Frontal cortex (tissue), 4 donors: ENCODE measurements around the gene CCNY. TPM values are rescaled to one million over a fixed set of nuclear protein-coding genes. Genes with fewer than 3 reads are reported as not detected.
A peak's percentile ranks its signal among the peaks of the same experiment; 100 is the strongest.

Experiments
- DNase-seq, 2 donors: peaks; one replicate each; pipeline ENCODE4 v3.0.0; 2012; ENCODE audit warnings: low spot score in 2 of 2
- FAIRE-seq: peaks from 2 replicates; lab custom pipeline; 2012; peaks lifted over from hg19 to GRCh38; lab: Jason Lieb, UNC
- total RNA-seq: library from RNA; depleted of rRNA; stranded (reverse); fragments of >200 nt; gene quantifications from one replicate; pipeline ENCODE4 v1.2.3, GENCODE V29; 2014
- donor health status: control.
- donor health status: control.
- donor health status: control.

The CCNY gene
- total RNA-seq, 1 donor from 2014 or later, result 54.6 TPM

GRCh38 chr10:35420044-35420443 is 83.7 kb downstream of the CCNY start:
- DNase-seq, result no peak
- FAIRE-seq, result no peak

GRCh38 chr10:35420827-35421552 is 84.7 kb downstream of the CCNY start:
- no peak for DNase-seq
- FAIRE-seq, result no peak

GRCh38 chr10:35421553-35422178 is 85.4 kb downstream of the CCNY start:
- peak in 1 of 2 donors; percentile 35 for DNase-seq
- FAIRE-seq, result no peak

GRCh38 chr10:35422228-35422627 is 85.9 kb downstream of the CCNY start:
- FAIRE-seq (no peak), DNase-seq (no peak)

- FAIRE-seq, result no peak
Measured at GRCh38 chr10:35423505-35424306, 87.4 kb downstream of the CCNY start.

GRCh38 chr10:35424680-35425285 is 88.5 kb downstream of the CCNY start:
- DNase-seq, result no peak
- no peak for FAIRE-seq

More at GRCh38 chr10:35423505-35424306, 87.4 kb downstream of the CCNY start:
- DNase-seq, result no peak

- DNase-seq, result no peak
- no peak for FAIRE-seq
Measured at GRCh38 chr10:35425595-35425994, 89.3 kb downstream of the CCNY start.

GRCh38 chr10:35426657-35427056 is 90.3 kb downstream of the CCNY start:
- FAIRE-seq, result no peak
- DNase-seq, result no peak

- FAIRE-seq (no peak), DNase-seq (no peak)
Measured at GRCh38 chr10:35427543-35427942, 91.2 kb downstream of the CCNY start.

GRCh38 chr10:35428521-35428920 is 92.2 kb downstream of the CCNY start:
- FAIRE-seq (no peak), DNase-seq (no peak)

GRCh38 chr10:35432781-35433338 is 96.6 kb downstream of the CCNY start:
- DNase-seq (no peak), FAIRE-seq (no peak)

- no peak for FAIRE-seq
- no peak for DNase-seq
Measured at GRCh38 chr10:35433851-35434426, 97.6 kb downstream of the CCNY start.

- no peak for DNase-seq
- no peak for FAIRE-seq
Measured at GRCh38 chr10:35434533-35434932, 98.2 kb downstream of the CCNY start.

- FAIRE-seq, result no peak
- DNase-seq, result no peak
Measured at GRCh38 chr10:35435824-35436223, 99.5 kb downstream of the CCNY start.

GRCh38 chr10:35437829-35438228 is 101.5 kb downstream of the CCNY start:
- DNase-seq (no peak), FAIRE-seq (no peak)

- no peak for DNase-seq
- FAIRE-seq, result no peak
Measured at GRCh38 chr10:35438718-35439571, 102.6 kb downstream of the CCNY start.

GRCh38 chr10:35440016-35440415 is 103.7 kb downstream of the CCNY start:
- DNase-seq (no peak), FAIRE-seq (no peak)

GRCh38 chr10:35442028-35442427 is 105.7 kb downstream of the CCNY start:
- no peak for DNase-seq
- FAIRE-seq, result no peak

GRCh38 chr10:35442592-35442991 is 106.3 kb downstream of the CCNY start:
- DNase-seq (no peak), FAIRE-seq (no peak)
